Mesothelial cell of epicardium (in vitro differentiated cells): ENCODE results near the gene TMPRSS9. TPM values are rescaled to one million over a fixed set of nuclear protein-coding genes. Genes with fewer than 3 reads are reported as not detected.
A peak's percentile ranks its signal among the peaks of the same experiment; 100 is the strongest.

Experiments
- DNase-seq, 2 experiments: peaks; one replicate each; pipeline ENCODE4 v3.0.0; 2021; ENCODE audit warnings: low spot score in 2 of 2; ENCODE audit not compliant: unreplicated experiment in 2 of 2
- H3K27ac Mint-ChIP-seq: 2 replicates; pipeline ENCODE4 v1.8.0; 2021; ENCODE audit warnings: mixed read lengths
- H3K27me3 Mint-ChIP-seq: 2 replicates; pipeline ENCODE4 v1.8.0; 2021; ENCODE audit warnings: low read depth, mixed read lengths
- H3K36me3 Mint-ChIP-seq: 2 replicates; pipeline ENCODE4 v1.8.0; 2021; ENCODE audit warnings: mixed read lengths
- H3K4me1 Mint-ChIP-seq: 2 replicates; pipeline ENCODE4 v1.8.0; 2021; ENCODE audit warnings: mixed read lengths
- H3K4me3 Mint-ChIP-seq: 2 replicates; pipeline ENCODE4 v1.8.0; 2021; ENCODE audit warnings: mild to moderate bottlenecking, moderate library complexity, mixed read lengths
- H3K9me3 Mint-ChIP-seq: 2 replicates; pipeline ENCODE4 v1.8.0; 2021; ENCODE audit warnings: mixed read lengths
- total RNA-seq: library from RNA; stranded (reverse); gene quantifications from 3 replicates; pipeline ENCODE4 v1.2.1, GENCODE V29; 2021
- TF ChIP-seq, protein P1 (sequence below): fragments of 200-600 bp; sonication (generic); IDR thresholded peaks from one replicate; pipeline ENCODE4 v1.5.0; 2021; ENCODE audit warnings: antibody characterized with exemption; ENCODE audit not compliant: unreplicated experiment

TMPRSS9 gene
- total RNA-seq, 1 donor from 2014 or later, result 1.4 TPM

DNA sequence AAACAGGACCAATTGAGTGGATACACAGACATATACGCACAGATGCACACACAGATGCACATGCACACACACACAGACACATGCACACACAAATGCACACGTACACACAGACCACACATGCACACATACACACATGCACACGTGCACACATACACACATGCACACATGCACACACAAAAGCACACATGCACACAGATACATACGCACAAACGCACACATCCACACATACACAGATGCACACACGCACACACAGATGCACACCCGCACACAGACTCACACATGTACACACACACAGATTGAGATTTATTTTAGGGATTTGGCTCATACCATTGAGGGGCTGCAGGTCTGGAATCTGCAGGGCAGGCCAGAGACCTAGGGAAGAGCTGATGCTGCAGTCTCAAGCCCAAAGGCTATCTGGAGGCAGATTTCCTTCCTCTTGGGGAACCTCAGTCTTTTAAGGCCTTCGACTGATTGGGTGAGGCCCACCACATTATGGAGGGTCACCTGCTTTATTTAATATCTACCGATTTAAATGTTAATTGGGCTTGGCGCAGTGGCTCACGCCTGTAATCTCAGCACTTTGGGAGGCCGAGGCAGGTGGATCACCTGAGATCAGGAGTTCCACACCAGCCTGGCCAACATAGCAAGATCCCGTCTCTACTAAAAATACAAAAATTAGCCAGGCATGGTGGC, 22.6 kb downstream of the TMPRSS9 start:
- H3K27me3 Mint-ChIP-seq, result peaks cover 1% of the 10 kb centered on the region
- DNase-seq, result no peak
- H3K9me3 Mint-ChIP-seq, result peaks cover 5% of the 10 kb centered on the region
- peaks cover 5% of the 10 kb centered on the region for H3K36me3 Mint-ChIP-seq
- H3K4me3 Mint-ChIP-seq, result no peak overlapping the region
- H3K27ac Mint-ChIP-seq, result no peak overlapping the region
- TF ChIP-seq, protein P1, sequence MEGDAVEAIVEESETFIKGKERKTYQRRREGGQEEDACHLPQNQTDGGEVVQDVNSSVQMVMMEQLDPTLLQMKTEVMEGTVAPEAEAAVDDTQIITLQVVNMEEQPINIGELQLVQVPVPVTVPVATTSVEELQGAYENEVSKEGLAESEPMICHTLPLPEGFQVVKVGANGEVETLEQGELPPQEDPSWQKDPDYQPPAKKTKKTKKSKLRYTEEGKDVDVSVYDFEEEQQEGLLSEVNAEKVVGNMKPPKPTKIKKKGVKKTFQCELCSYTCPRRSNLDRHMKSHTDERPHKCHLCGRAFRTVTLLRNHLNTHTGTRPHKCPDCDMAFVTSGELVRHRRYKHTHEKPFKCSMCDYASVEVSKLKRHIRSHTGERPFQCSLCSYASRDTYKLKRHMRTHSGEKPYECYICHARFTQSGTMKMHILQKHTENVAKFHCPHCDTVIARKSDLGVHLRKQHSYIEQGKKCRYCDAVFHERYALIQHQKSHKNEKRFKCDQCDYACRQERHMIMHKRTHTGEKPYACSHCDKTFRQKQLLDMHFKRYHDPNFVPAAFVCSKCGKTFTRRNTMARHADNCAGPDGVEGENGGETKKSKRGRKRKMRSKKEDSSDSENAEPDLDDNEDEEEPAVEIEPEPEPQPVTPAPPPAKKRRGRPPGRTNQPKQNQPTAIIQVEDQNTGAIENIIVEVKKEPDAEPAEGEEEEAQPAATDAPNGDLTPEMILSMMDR, result no peak
- peaks cover 19% of the 10 kb centered on the region for H3K4me1 Mint-ChIP-seq

DNA sequence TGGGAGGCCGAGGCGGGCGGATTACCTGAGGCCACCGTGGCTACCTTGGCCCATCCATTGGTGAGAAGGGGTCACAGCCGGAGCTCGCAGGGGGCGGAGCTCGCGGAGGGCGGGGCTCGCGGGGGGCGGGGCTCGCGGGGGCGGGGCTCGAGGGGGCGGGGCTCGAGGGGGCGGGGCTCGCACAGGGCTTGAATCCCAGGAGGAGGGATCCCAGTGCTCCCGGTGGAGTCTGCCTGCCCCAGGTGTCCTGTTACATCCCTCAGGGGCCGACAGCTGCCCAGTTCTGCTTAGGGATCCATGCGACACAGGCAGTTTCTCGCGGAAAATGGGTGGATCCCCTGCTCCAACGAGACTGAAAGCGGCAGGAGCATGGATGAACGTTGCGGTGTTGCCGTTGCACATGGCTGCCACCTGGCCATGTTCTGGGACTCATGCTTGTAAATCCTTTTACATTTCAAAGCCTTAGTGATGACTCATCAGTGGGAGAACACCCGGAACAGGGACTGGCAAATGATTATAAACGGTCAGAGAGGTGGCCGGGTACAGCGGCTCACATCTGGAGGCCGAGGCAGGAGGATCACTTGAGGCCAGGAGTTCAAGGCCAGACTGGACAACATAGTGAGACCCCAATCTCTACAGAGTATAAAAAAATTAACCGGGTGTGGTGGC, 25.1 kb downstream of the TMPRSS9 start:
- Mint-ChIP-seq H3K4me3 (no peak overlapping the region), H3K27ac (no peak overlapping the region), H3K4me1 (peaks cover 20% of the 10 kb centered on the region), H3K36me3 (peaks cover 5% of the 10 kb centered on the region), H3K9me3 (peaks cover 5% of the 10 kb centered on the region), H3K27me3 (peaks cover 2% of the 10 kb centered on the region)
- DNase-seq, result no peak
- TF ChIP-seq, protein P1, result no peak

GRCh38 chr19:2387367-2388288, 27.6 kb downstream of the TMPRSS9 start:
- no peak overlapping the region for H3K27ac Mint-ChIP-seq
- DNase-seq, result no peak
- no peaks in the 10 kb centered on the region for H3K36me3 Mint-ChIP-seq
- TF ChIP-seq, protein P1, result no peak
- no peak overlapping the region for H3K4me3 Mint-ChIP-seq
- H3K4me1 Mint-ChIP-seq, result peaks cover 8% of the 10 kb centered on the region
- peaks cover 2% of the 10 kb centered on the region for H3K27me3 Mint-ChIP-seq
- no peaks in the 10 kb centered on the region for H3K9me3 Mint-ChIP-seq

- no peak overlapping the region for H3K27ac Mint-ChIP-seq
- TF ChIP-seq, protein P1, result no peak
- H3K4me3 Mint-ChIP-seq, result no peak overlapping the region
- H3K27me3 Mint-ChIP-seq, result peaks cover 4% of the 10 kb centered on the region
- no peaks in the 10 kb centered on the region for H3K36me3 Mint-ChIP-seq
- DNase-seq, result no peak
- no peaks in the 10 kb centered on the region for H3K9me3 Mint-ChIP-seq
- peaks cover 5% of the 10 kb centered on the region for H3K4me1 Mint-ChIP-seq
Observed at GRCh38 chr19:2389594-2389993, 29.5 kb downstream of the TMPRSS9 start.

- Mint-ChIP-seq H3K4me3 (no peak overlapping the region), H3K36me3 (no peaks in the 10 kb centered on the region), H3K27ac (no peak overlapping the region), H3K4me1 (peaks cover 2% of the 10 kb centered on the region), H3K9me3 (no peaks in the 10 kb centered on the region), H3K27me3 (peaks cover 4% of the 10 kb centered on the region)
- TF ChIP-seq, protein P1, result peak; percentile 92
- DNase-seq, result no peak
Observed at GRCh38 chr19:2391118-2391725, 31.2 kb downstream of the TMPRSS9 start.
